NT2/D1 (cell line): ENCODE data around the gene LTBP1.

Experiments
- SUZ12 ChIP-seq: IDR thresholded peaks from 2 replicates; pipeline ENCODE4 v1.6.1; 2011; ENCODE audit not compliant: insufficient read length, insufficient read depth; ENCODE audit errors: extremely low read depth
- YY1 ChIP-seq: IDR thresholded peaks from 2 replicates; pipeline ENCODE4 v1.6.1; 2011; ENCODE audit not compliant: insufficient read length, insufficient read depth
- ZNF274 ChIP-seq: IDR thresholded peaks from 2 replicates; pipeline ENCODE4 v1.6.1; 2011; ENCODE audit warnings: mild to moderate bottlenecking, low read depth, low read length

DNA sequence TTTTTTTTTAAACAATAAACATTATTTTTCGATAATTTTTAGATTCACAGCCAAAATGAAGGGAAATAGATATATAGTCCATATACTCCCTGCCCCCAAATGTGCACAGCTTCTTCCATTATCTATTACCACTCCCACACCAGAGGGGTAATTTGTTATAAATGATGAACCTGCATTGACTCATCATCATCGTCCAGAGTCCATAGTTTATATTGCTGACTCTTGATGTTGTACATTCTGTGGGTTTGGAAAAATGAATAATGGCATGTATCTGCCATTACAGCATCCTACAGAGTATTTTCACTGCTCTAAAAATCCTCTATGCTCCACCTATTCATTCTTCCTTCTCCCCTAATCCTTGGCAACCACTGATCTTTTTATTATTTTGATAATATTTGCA, 121.5 kb downstream of the LTBP1 start:
- TF ChIP-seq YY1 = no peak
- no peak for TF ChIP-seq SUZ12
- TF ChIP-seq ZNF274 = no peak
